IMR-90 (cell line): ENCODE results near the gene CACNA2D1. TPM values are rescaled to one million over a fixed set of nuclear protein-coding genes. Genes with fewer than 3 reads are reported as not detected.

ENCODE experiments used
- ATAC-seq: fragments of 200-7000 bp; cut with Tn5 transposase; 2 replicates; pipeline ENCODE4 v1.9.1; 2020; ENCODE audit warnings: low read depth, mild to moderate bottlenecking, moderate library complexity
- BruUV-seq: library from RNA; stranded (reverse); fragments of 400-500 nt; replicated peaks from 2 replicates; lab custom pipeline; 2021; lab: Mats Ljungman, UMichigan
- CTCF ChIA-PET: fragments of 300-600 bp; formaldehyde crosslinking; extraction: SDS; loops from one replicate; lab custom pipeline; 2021; ENCODE audit warnings: antibody characterized with exemption; lab: Yijun Ruan, JAX
- POLR2A ChIA-PET: fragments of 300-600 bp; sonication (Branson Sonifier 250); formaldehyde crosslinking; loops from one replicate; lab custom pipeline; 2022; ENCODE audit warnings: antibody characterized with exemption; ENCODE audit not compliant: unreplicated experiment; lab: Charles Lee
- DNase-seq: peaks from one replicate; pipeline ENCODE4 v3.0.0; 2013
- H2AFZ ChIP-seq: replicated peaks from 2 replicates; pipeline ENCODE3; 2013; ENCODE audit warnings: low read length, mild to moderate bottlenecking; ENCODE audit not compliant: poor library complexity
- H2AK5ac ChIP-seq: 2 replicates; pipeline ENCODE4 v1.6.1; 2013; ENCODE audit warnings: low read depth, low read length, inconsistent platforms
- H2AK9ac ChIP-seq: replicated peaks from 2 replicates; pipeline ENCODE3; 2013; ENCODE audit warnings: mild to moderate bottlenecking, low read depth, low read length, moderate library complexity; ENCODE audit not compliant: poor library complexity
- H2BK120ac ChIP-seq: 2 replicates; pipeline ENCODE4 v1.6.1; 2013; ENCODE audit warnings: low read depth, low read length, inconsistent platforms
- H2BK15ac ChIP-seq: 3 replicates; pipeline ENCODE4 v1.6.1; 2013; ENCODE audit warnings: low read depth, low read length, inconsistent platforms
- H2BK20ac ChIP-seq: 2 replicates; pipeline ENCODE4 v1.6.1; 2013; ENCODE audit warnings: low read depth, mild to moderate bottlenecking, inconsistent platforms, low read length, moderate library complexity
- H2BK5ac ChIP-seq: 2 replicates; pipeline ENCODE4 v1.6.1; 2013; ENCODE audit warnings: mild to moderate bottlenecking, low read depth, low read length, inconsistent platforms; ENCODE audit not compliant: poor library complexity, severe bottlenecking
- H3K14ac ChIP-seq: replicated peaks from 2 replicates; pipeline ENCODE4 v1.6.1; 2013; ENCODE audit warnings: low read depth, low read length, inconsistent platforms
- H3K18ac ChIP-seq: 2 replicates; pipeline ENCODE4 v1.6.1; 2013; ENCODE audit warnings: low read depth, low read length, control low read depth
- H3K23ac ChIP-seq: 2 replicates; pipeline ENCODE4 v1.6.1; 2013; ENCODE audit warnings: low read depth, low read length, inconsistent platforms
- H3K27ac ChIP-seq: 2 replicates; pipeline ENCODE4 v1.5.1; 2013; ENCODE audit warnings: mild to moderate bottlenecking, control low read depth, low read length; ENCODE audit not compliant: insufficient read depth
- H3K27me3 ChIP-seq: 2 replicates; pipeline ENCODE4 v1.6.1; 2013; ENCODE audit warnings: low read length; ENCODE audit not compliant: control insufficient read depth, insufficient read depth
- H3K36me3 ChIP-seq: 2 replicates; pipeline ENCODE4 v1.6.1; 2013; ENCODE audit warnings: low read length, mixed read lengths; ENCODE audit not compliant: control insufficient read depth, insufficient read depth
- H3K4ac ChIP-seq: 2 replicates; pipeline ENCODE4 v1.6.1; 2013; ENCODE audit warnings: low read depth, low read length, inconsistent platforms
- H3K4me1 ChIP-seq: 2 replicates; pipeline ENCODE4 v1.6.1; 2013; ENCODE audit warnings: low read length, mixed read lengths; ENCODE audit not compliant: control insufficient read depth, insufficient read depth
- H3K4me2 ChIP-seq: 2 replicates; pipeline ENCODE4 v1.6.1; 2013; ENCODE audit warnings: low read depth, mild to moderate bottlenecking, control low read depth, low read length, moderate library complexity
- H3K4me3 ChIP-seq: 2 replicates; pipeline ENCODE4 v1.5.1; 2013; ENCODE audit warnings: low read depth, mild to moderate bottlenecking, control low read depth, low read length, moderate library complexity; ENCODE audit not compliant: insufficient read depth
- H3K56ac ChIP-seq: 2 replicates; pipeline ENCODE4 v1.6.1; 2013; ENCODE audit warnings: low read length, inconsistent platforms; ENCODE audit not compliant: insufficient read depth; ENCODE audit errors: extremely low read depth
- H3K79me1 ChIP-seq, 2 experiments: 2 replicates each; pipeline ENCODE4 v1.6.1; 2013; ENCODE audit warnings: low read length in 2 of 2, inconsistent platforms in 1 of 2, low read depth in 1 of 2
- H3K9ac ChIP-seq: 2 replicates; pipeline ENCODE4 v1.6.1; 2013; ENCODE audit warnings: low read depth, low read length, control low read depth
- H3K9me1 ChIP-seq: 2 replicates; pipeline ENCODE4 v1.6.1; 2013; ENCODE audit warnings: low read length, inconsistent platforms; ENCODE audit not compliant: insufficient read depth
- H3K9me3 ChIP-seq: 2 replicates; pipeline ENCODE4 v1.6.1; 2013; ENCODE audit warnings: low read length; ENCODE audit not compliant: control insufficient read depth, insufficient read depth
- H4K20me1 ChIP-seq: 2 replicates; pipeline ENCODE4 v1.6.1; 2013; ENCODE audit warnings: low read length, inconsistent platforms; ENCODE audit not compliant: insufficient read depth
- H4K5ac ChIP-seq: 2 replicates; pipeline ENCODE4 v1.6.1; 2013; ENCODE audit warnings: mild to moderate bottlenecking, low read depth, low read length, control low read depth
- H4K8ac ChIP-seq, 2 experiments: 2 replicates each; pipeline ENCODE4 v1.6.1; 2013; ENCODE audit warnings: low read depth in 2 of 2, low read length in 2 of 2, control low read depth in 1 of 2, inconsistent platforms in 1 of 2
- H4K91ac ChIP-seq: 2 replicates; pipeline ENCODE4 v1.6.1; 2013; ENCODE audit warnings: low read depth, low read length, inconsistent platforms; ENCODE audit not compliant: insufficient read depth
- BHLHE40 ChIP-seq: fragments of 150-350 bp; IDR thresholded peaks from 2 replicates; pipeline ENCODE4 v1.6.1; 2016; ENCODE audit warnings: mild to moderate bottlenecking, low read depth, low read length
- CEBPB ChIP-seq: IDR thresholded peaks from 2 replicates; pipeline ENCODE4 v1.6.1; 2012; ENCODE audit warnings: low read depth, low read length, improper control_type of control experiment
- CHD1 ChIP-seq: IDR thresholded peaks from 2 replicates; pipeline ENCODE4 v1.6.1; 2012; ENCODE audit warnings: low read depth, low read length, improper control_type of control experiment
- CTCF ChIP-seq: conservative IDR thresholded peaks from 2 replicates; pipeline ENCODE4 v1.5.1; 2012; ENCODE audit warnings: mild to moderate bottlenecking, low read depth, low read length, improper control_type of control experiment
- ELK1 ChIP-seq: fragments of 150-350 bp; IDR thresholded peaks from 2 replicates; pipeline ENCODE4 v1.6.1; 2016; ENCODE audit warnings: low read depth, mild to moderate bottlenecking, low read length, moderate library complexity, borderline replicate concordance
- FOS ChIP-seq: fragments of 150-350 bp; IDR thresholded peaks from 2 replicates; pipeline ENCODE4 v1.6.1; 2016; ENCODE audit warnings: low read depth, low read length
- MXI1 ChIP-seq: IDR thresholded peaks from 2 replicates; pipeline ENCODE4 v1.6.1; 2012; ENCODE audit warnings: low read depth, mild to moderate bottlenecking, low read length, moderate library complexity, borderline replicate concordance
- NFE2L2 ChIP-seq: fragments of 150-350 bp; IDR thresholded peaks from 2 replicates; pipeline ENCODE4 v1.6.1; 2016; ENCODE audit warnings: low read depth, mild to moderate bottlenecking, low read length
- POLR2A ChIP-seq: IDR thresholded peaks from 2 replicates; pipeline ENCODE4 v1.6.1; 2012; ENCODE audit warnings: mild to moderate bottlenecking, low read depth, low read length
- RAD21 ChIP-seq: IDR thresholded peaks from 2 replicates; pipeline ENCODE4 v1.6.1; 2012; ENCODE audit warnings: low read length, improper control_type of control experiment
- RCOR1 ChIP-seq: IDR thresholded peaks from 2 replicates; pipeline ENCODE4 v1.6.1; 2012; ENCODE audit warnings: mild to moderate bottlenecking, low read length, improper control_type of control experiment; ENCODE audit not compliant: insufficient replicate concordance
- SMC3 ChIP-seq: fragments of 150-350 bp; IDR thresholded peaks from 2 replicates; pipeline ENCODE4 v1.6.1; 2016; ENCODE audit warnings: low read depth, mild to moderate bottlenecking, antibody characterized with exemption, low read length, moderate library complexity
- USF2 ChIP-seq: fragments of 150-350 bp; IDR thresholded peaks from 2 replicates; pipeline ENCODE4 v1.6.1; 2017; ENCODE audit warnings: mild to moderate bottlenecking, antibody characterized with exemption, low read length, low read depth
- WGBS, 2 experiments: methylation state at CpG; one replicate each; pipeline versions ENCODE4 v1.1.5 to v1.1.7; 2013; ENCODE audit warnings: missing lambda C conversion rate in 2 of 2; ENCODE audit not compliant: insufficient read length in 1 of 2; ENCODE audit errors: extremely low coverage in 2 of 2; 5-methylcytosine and 5-hydroxymethylcytosine counted together
- dilution Hi-C: fragments of 300-500 bp; cut with HindIII; formaldehyde crosslinking; loops from one replicate; pipeline ENCODE4 v1.14.3; 2018; ENCODE audit warnings: low sequenced_read_pairs; ENCODE audit not compliant: unreplicated experiment
- in situ Hi-C: fragments of 300-500 bp; cut with MboI; formaldehyde crosslinking; loops from 3 replicates; pipeline ENCODE4 v1.14.3; 2019; ENCODE audit warnings: low sequenced_read_pairs, inconsistent platforms, mixed read lengths
- intact Hi-C: fragments of 100-400 bp; cut with micrococcal nuclease; formaldehyde crosslinking; loops from 2 replicates; pipeline ENCODE4 v1.10.0; 2022
- polyA plus RNA-seq, 3 experiments: library from polyadenylated mRNA; depleted of rRNA; stranded (reverse); fragments of >200 nt; gene quantifications; 2 replicates each; pipeline ENCODE4 v1.2.3, GENCODE V29; 2012; ENCODE audit warnings: low replicate concordance in 1 of 3
- total RNA-seq: library from RNA; depleted of rRNA; stranded (reverse); fragments of >200 nt; gene quantifications from 2 replicates; pipeline ENCODE4 v1.2.3, GENCODE V29; 2012

The CACNA2D1 gene
- total and polyA plus RNA-seq, 2 of the 4 experiments (the other 2 are of a cell fraction), result 5.8 to 21.9 TPM

- Histone ChIP-seq H2BK120ac (no peak overlapping the region), H2AFZ (no peak overlapping the region), H4K5ac (no peak overlapping the region), H2BK20ac (no peak overlapping the region), H3K14ac (no peak overlapping the region), H2AK5ac (no peak overlapping the region), H2BK15ac (no peak overlapping the region), H4K8ac (no peak overlapping the region), H3K9me3 (no peaks in the 10 kb centered on the region), H3K4ac (no peak overlapping the region), H3K9ac (no peak overlapping the region), H3K56ac (no peak overlapping the region), H3K4me1 (peaks cover 2% of the 10 kb centered on the region; the same call in 1 of the 2 replicates), H3K9me1 (peaks cover 7% of the 10 kb centered on the region; the same call in 1 of the 2 replicates), H3K23ac (no peak overlapping the region), H3K27me3 (no peaks in the 10 kb centered on the region), H3K4me3 (no peak overlapping the region), H2BK5ac (no peak overlapping the region), H3K4me2 (no peak overlapping the region), H4K91ac (no peak overlapping the region), H2AK9ac (no peak overlapping the region), H3K79me1 (peaks cover 4 to 8% of the 10 kb centered on the region in 2 experiments; a peak in 3 of 4 replicates), H3K27ac (no peak overlapping the region), H3K36me3 (no peaks in the 10 kb centered on the region), H3K18ac (no peak overlapping the region), H4K20me1 (no peaks in the 10 kb centered on the region)
- TF ChIP-seq BHLHE40, result no peak
- TF ChIP-seq RAD21, result no peak
- no peak for TF ChIP-seq SMC3
- TF ChIP-seq NFE2L2, result no peak
- no peak for TF ChIP-seq USF2
- TF ChIP-seq MXI1, result no peak
- no peak for TF ChIP-seq RCOR1
- TF ChIP-seq ELK1, result no peak
- no peak for TF ChIP-seq CTCF
- TF ChIP-seq CHD1, result no peak
- TF ChIP-seq FOS, result no peak
- no peak for TF ChIP-seq CEBPB
- TF ChIP-seq POLR2A, result no peak
- in situ Hi-C loops, result no loop called here
- no peak; the same call in 1 of the 2 replicates for ATAC-seq
- BruUV-seq, result no TSS peak
- dilution Hi-C loops, result no loop called here
- ChIA-PET POLR2A (interaction anchor here (0.6 kb wide), 1 partner anchor 364 kb away, joined by 3 read pairs; no protein-coding TSS in a partner anchor), CTCF (no interaction called here)
- peak; percentile 66 for DNase-seq
- WGBS, 2 experiments, result no CpG with 5 or more reads among the region's 1 CpG
- intact Hi-C loops, result loop anchor here (1.0 kb wide), 1 partner anchor 22 kb away; no protein-coding TSS in a partner anchor
Measured at GRCh38 chr7:82335927-82336326, 107.7 kb downstream of the CACNA2D1 start.
